ENCODE data around the gene SAP30.

- TF ChIP-seq, protein P1, sequence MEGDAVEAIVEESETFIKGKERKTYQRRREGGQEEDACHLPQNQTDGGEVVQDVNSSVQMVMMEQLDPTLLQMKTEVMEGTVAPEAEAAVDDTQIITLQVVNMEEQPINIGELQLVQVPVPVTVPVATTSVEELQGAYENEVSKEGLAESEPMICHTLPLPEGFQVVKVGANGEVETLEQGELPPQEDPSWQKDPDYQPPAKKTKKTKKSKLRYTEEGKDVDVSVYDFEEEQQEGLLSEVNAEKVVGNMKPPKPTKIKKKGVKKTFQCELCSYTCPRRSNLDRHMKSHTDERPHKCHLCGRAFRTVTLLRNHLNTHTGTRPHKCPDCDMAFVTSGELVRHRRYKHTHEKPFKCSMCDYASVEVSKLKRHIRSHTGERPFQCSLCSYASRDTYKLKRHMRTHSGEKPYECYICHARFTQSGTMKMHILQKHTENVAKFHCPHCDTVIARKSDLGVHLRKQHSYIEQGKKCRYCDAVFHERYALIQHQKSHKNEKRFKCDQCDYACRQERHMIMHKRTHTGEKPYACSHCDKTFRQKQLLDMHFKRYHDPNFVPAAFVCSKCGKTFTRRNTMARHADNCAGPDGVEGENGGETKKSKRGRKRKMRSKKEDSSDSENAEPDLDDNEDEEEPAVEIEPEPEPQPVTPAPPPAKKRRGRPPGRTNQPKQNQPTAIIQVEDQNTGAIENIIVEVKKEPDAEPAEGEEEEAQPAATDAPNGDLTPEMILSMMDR (IDR thresholded peaks at IDR 0.05), result no peak
- no peak for TF ChIP-seq POLR2A (IDR thresholded peaks at IDR 0.05)
Measured at GRCh38 chr4:173398779-173399415, 28.1 kb downstream of the SAP30 start, which contains the start of gene SCRG1.
